Transverse colon (tissue), 3 donors: ENCODE measurements around the gene WLS.

Experiments used
- CTCF ChIP-seq, 5 experiments: fragments of 200-600 bp in 3 of 5; fragments of 450-650 bp in 2 of 5; sonication (generic) in 3 of 5; IDR thresholded peaks; 1 replicate in 2 of 5; 2 replicates in 3 of 5; pipeline ENCODE4 v1.5.1; 2016 to 2017; ENCODE audit warnings: antibody characterized with exemption in 5 of 5, inconsistent platforms in 3 of 5, mild to moderate bottlenecking in 2 of 5, moderate library complexity in 1 of 5
- POLR2A ChIP-seq: fragments of 450-650 bp; IDR thresholded peaks from one replicate; pipeline ENCODE4 v1.6.1; 2016; ENCODE audit warnings: antibody characterized with exemption, mild to moderate bottlenecking, moderate library complexity

- TF ChIP-seq CTCF (IDR thresholded peaks at IDR 0.05) (no peak), POLR2A (no peak)
Measured at GRCh38 chr1:68151690-68152089, 80.6 kb downstream of the WLS start.
